ENCODE results near the gene PROM1. TPM values are rescaled to one million over a fixed set of nuclear protein-coding genes. Genes with fewer than 3 reads are reported as not detected.

The PROM1 gene
- total and polyA plus RNA-seq, 2 of the 13 experiments (the other 11 are each of a cell fraction or from before 2014, with no cell fraction given), result 3.9 to 16.4 TPM

- TF ChIP-seq AKNA (CRISPR knock-in tag; IDR thresholded peaks at IDR 0.05; ENCODE audit: borderline replicate concordance) (no peak), PATZ1 (CRISPR knock-in tag; IDR thresholded peaks at IDR 0.05) (peak; percentile 65), NFATC3 (CRISPR knock-in tag; IDR thresholded peaks at IDR 0.05) (no peak), ZNF350 (CRISPR knock-in tag; IDR thresholded peaks at IDR 0.05; ENCODE audit: borderline replicate concordance, low read depth) (0 out of 2 replicates have a peak, but pooled peaks have one; percentile 47), HNF1B (CRISPR knock-in tag; IDR thresholded peaks at IDR 0.05) (no peak), PHF21A (CRISPR knock-in tag; IDR thresholded peaks at IDR 0.05) (0 out of 2 replicates have a peak, but pooled peaks have one; percentile 47), GATAD2A (CRISPR knock-in tag; IDR thresholded peaks at IDR 0.05) (peak; percentile 22; the same call in 1 of the 2 replicates), UBTF (CRISPR knock-in tag; IDR thresholded peaks at IDR 0.05) (0 out of 2 replicates have a peak, but pooled peaks have one; percentile 17), FOXA3 (CRISPR knock-in tag; IDR thresholded peaks at IDR 0.05) (peak; percentile 10; the same call in 1 of the 2 replicates), TEAD3 (CRISPR knock-in tag; optimal IDR thresholded peaks at IDR 0.05; ENCODE audit: borderline replicate concordance) (peak; percentile 48), FOXP1 (IDR thresholded peaks at IDR 0.05) (no peak), FOXP1 (CRISPR knock-in tag; IDR thresholded peaks at IDR 0.05) (peak; percentile 52; the same call in 1 of the 2 replicates), ZNF441 (CRISPR knock-in tag; IDR thresholded peaks at IDR 0.05; ENCODE audit: borderline replicate concordance) (no peak)
Measured at GRCh38 chr4:16116493-16116990, 32.7 kb upstream of the PROM1 start (continued).

Measured in HepG2 (cell line).